Measurements from ENCODE around the gene RBP3.

- TF ChIP-seq, protein P1, sequence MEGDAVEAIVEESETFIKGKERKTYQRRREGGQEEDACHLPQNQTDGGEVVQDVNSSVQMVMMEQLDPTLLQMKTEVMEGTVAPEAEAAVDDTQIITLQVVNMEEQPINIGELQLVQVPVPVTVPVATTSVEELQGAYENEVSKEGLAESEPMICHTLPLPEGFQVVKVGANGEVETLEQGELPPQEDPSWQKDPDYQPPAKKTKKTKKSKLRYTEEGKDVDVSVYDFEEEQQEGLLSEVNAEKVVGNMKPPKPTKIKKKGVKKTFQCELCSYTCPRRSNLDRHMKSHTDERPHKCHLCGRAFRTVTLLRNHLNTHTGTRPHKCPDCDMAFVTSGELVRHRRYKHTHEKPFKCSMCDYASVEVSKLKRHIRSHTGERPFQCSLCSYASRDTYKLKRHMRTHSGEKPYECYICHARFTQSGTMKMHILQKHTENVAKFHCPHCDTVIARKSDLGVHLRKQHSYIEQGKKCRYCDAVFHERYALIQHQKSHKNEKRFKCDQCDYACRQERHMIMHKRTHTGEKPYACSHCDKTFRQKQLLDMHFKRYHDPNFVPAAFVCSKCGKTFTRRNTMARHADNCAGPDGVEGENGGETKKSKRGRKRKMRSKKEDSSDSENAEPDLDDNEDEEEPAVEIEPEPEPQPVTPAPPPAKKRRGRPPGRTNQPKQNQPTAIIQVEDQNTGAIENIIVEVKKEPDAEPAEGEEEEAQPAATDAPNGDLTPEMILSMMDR (IDR thresholded peaks at IDR 0.05): no peak
- TF ChIP-seq POLR2A (IDR thresholded peaks at IDR 0.05): no peak
Measured at GRCh38 chr10:47400786-47401185, 52.6 kb downstream of the RBP3 start.
